ENCODE measurements around the gene TMEM9.

The TMEM9 gene

GRCh38 chr1:201175820-201176500 lies 21.7 kb upstream of the TMEM9 start:
- Histone ChIP-seq H3K27ac (no peak overlapping the region), H3K4me3 (no peak overlapping the region)
- DNase-seq (ENCODE audit: low spot score): peak; percentile 24
- TF ChIP-seq CTCF (IDR thresholded peaks at IDR 0.05): no peak

GRCh38 chr1:201173736-201174135 lies 19.5 kb upstream of the TMEM9 start:
- Histone ChIP-seq H3K4me3 (no peak overlapping the region), H3K27ac (no peak overlapping the region)
- no peak for TF ChIP-seq CTCF (IDR thresholded peaks at IDR 0.05)
- DNase-seq (ENCODE audit: low spot score): peak; percentile 65

GRCh38 chr1:201172999-201173610 lies 18.8 kb upstream of the TMEM9 start:
- no peak for TF ChIP-seq CTCF (IDR thresholded peaks at IDR 0.05)
- Histone ChIP-seq H3K4me3 (no peak overlapping the region), H3K27ac (no peak overlapping the region)
- peak; percentile 54 for DNase-seq (ENCODE audit: low spot score)

- Histone ChIP-seq H3K27ac (no peak overlapping the region), H3K4me3 (no peak overlapping the region)
- peak; percentile 41 for DNase-seq (ENCODE audit: low spot score)
- no peak for TF ChIP-seq CTCF (IDR thresholded peaks at IDR 0.05)
Measured at GRCh38 chr1:201172326-201172725, 18.1 kb upstream of the TMEM9 start.

- H3K27ac ChIP-seq: peak overlapping the region; percentile 90 to 96
- no peak for TF ChIP-seq CTCF (IDR thresholded peaks at IDR 0.05)
- peak overlapping the region; percentile 99 for H3K4me3 ChIP-seq
- peak; percentile 0 for DNase-seq (ENCODE audit: low spot score)
Measured at GRCh38 chr1:201171063-201172036, 17.1 kb upstream of the TMEM9 start.

GRCh38 chr1:201170533-201171062 lies 16.3 kb upstream of the TMEM9 start:
- no peak for TF ChIP-seq CTCF (IDR thresholded peaks at IDR 0.05)
- Histone ChIP-seq H3K27ac (peak overlapping the region; percentile 90 to 96), H3K4me3 (peak overlapping the region; percentile 99)
- peak; percentile 97 for DNase-seq (ENCODE audit: low spot score)

All from coronary artery (tissue), 2 donors.